Kidney (tissue), 14 donors: ENCODE results near the gene CHRDL1. TPM values are rescaled to one million over a fixed set of nuclear protein-coding genes. Genes with fewer than 3 reads are reported as not detected.

Source experiments
- DNase-seq, 5 donors: peaks; one replicate each; pipeline ENCODE4 v3.0.0-alpha.2; 2013 to 2020
- FAIRE-seq: peaks from 2 replicates; lab custom pipeline; 2012; peaks lifted over from hg19 to GRCh38; lab: Jason Lieb, UNC
- H3K27ac ChIP-seq, 2 donors: one replicate each; pipeline ENCODE4 v1.7.0; 2013; ENCODE audit warnings: low read depth in 2 of 2, low read length in 2 of 2, inconsistent platforms in 1 of 2
- H3K27me3 ChIP-seq: one replicate; pipeline ENCODE4 v1.7.1; 2013; ENCODE audit warnings: low read length, inconsistent platforms; ENCODE audit not compliant: control insufficient read depth, insufficient read depth
- H3K36me3 ChIP-seq, 3 donors: one replicate each; pipeline versions ENCODE4 v1.7.0 to v1.7.1; 2013; ENCODE audit warnings: low read length in 3 of 3, control low read depth in 1 of 3, inconsistent platforms in 1 of 3; ENCODE audit not compliant: insufficient read depth in 3 of 3, control insufficient read depth in 2 of 3
- H3K4me1 ChIP-seq, 3 donors: one replicate each; pipeline versions ENCODE4 v1.7.0 to v1.7.1; 2013; ENCODE audit warnings: low read length in 3 of 3, inconsistent platforms in 1 of 3, low read depth in 1 of 3; ENCODE audit not compliant: control insufficient read depth in 2 of 3, insufficient read depth in 2 of 3
- H3K4me3 ChIP-seq, 3 donors: one replicate each; pipeline versions ENCODE4 v1.7.0 to v1.8.1; 2013; ENCODE audit warnings: low read length in 3 of 3, control low read depth in 1 of 3, inconsistent platforms in 1 of 3
- H3K9ac ChIP-seq, 3 donors: one replicate each; pipeline versions ENCODE4 v1.7.0 to v1.7.1; 2013; ENCODE audit warnings: low read length in 3 of 3, control low read depth in 1 of 3, inconsistent platforms in 1 of 3
- H3K9me3 ChIP-seq, 3 donors: one replicate each; pipeline versions ENCODE4 v1.7.0 to v1.7.1; 2013; ENCODE audit warnings: low read length in 3 of 3, control low read depth in 1 of 3, inconsistent platforms in 1 of 3; ENCODE audit not compliant: control insufficient read depth in 2 of 3, insufficient read depth in 1 of 3
- CTCF ChIP-seq: IDR thresholded peaks from 3 replicates; pipeline ENCODE4 v1.5.1; 2012; ENCODE audit warnings: mild to moderate bottlenecking, moderate library complexity, borderline replicate concordance; ENCODE audit not compliant: insufficient read depth; ENCODE audit errors: extremely low read depth
- intact Hi-C: fragments of 100-400 bp; cut with DNase I; formaldehyde crosslinking; loops from one replicate; pipeline ENCODE4 v1.11.1; 2022
- polyA plus RNA-seq: library from polyadenylated mRNA; stranded (reverse); fragments of 350-450 nt; fragmentation: Illumina TruSeq; extraction: RNeasy Lipid Tissue Mini Kit (QIAGEN cat#74804); gene quantifications from one replicate; pipeline ENCODE4 v1.2.3, GENCODE V29; 2014; ENCODE audit warnings: low read depth, low replicate concordance; ENCODE audit not compliant: insufficient read depth
- total RNA-seq: library from RNA; stranded (reverse); fragmentation: NEBNext Ultra II Directional; extraction: Animal tissue kit (Norgen Biotek cat#: 25700); gene quantifications from one replicate; pipeline ENCODE4 v1.2.1, GENCODE V29; 2021
- donor health status: control.
- donor health status: control.
- donor health status: control.
- donor health status: control.
- donor health status: control.
- donor health status: DM: yes; HTN: yes; CAD: no.
- donor health status: Normal renal cell carcinoma (clear cell type).

The CHRDL1 gene
- total and polyA plus RNA-seq, 2 donors from 2014 or later = 8.7 to 18.3 TPM

- H3K27me3 ChIP-seq = no peaks in the 10 kb centered on the region
- FAIRE-seq = no peak
- no peak for TF ChIP-seq CTCF
Measured at GRCh38 chrX:110703641-110704040, 92.0 kb downstream of the CHRDL1 start.

GRCh38 chrX:110699109-110699508 is 96.5 kb downstream of the CHRDL1 start:
- no peak overlapping the region for H3K9ac ChIP-seq
- no peak for DNase-seq
- peaks cover 3% of the 10 kb centered on the region for H3K27me3 ChIP-seq
- TF ChIP-seq CTCF = no peak
- no peaks in the 10 kb centered on the region for H3K9me3 ChIP-seq
- intact Hi-C loops = no loop called here
- no peak overlapping the region for H3K27ac ChIP-seq
- H3K4me1 ChIP-seq = no peaks in the 10 kb centered on the region
- H3K36me3 ChIP-seq = no peaks in the 10 kb centered on the region
- no peak for FAIRE-seq
- no peak overlapping the region for H3K4me3 ChIP-seq

More at GRCh38 chrX:110703641-110704040, 92.0 kb downstream of the CHRDL1 start:
- no peak overlapping the region for H3K27ac ChIP-seq
- intact Hi-C loops = no loop called here
- H3K9ac ChIP-seq = no peak overlapping the region
- no peaks in the 10 kb centered on the region for H3K9me3 ChIP-seq
- H3K36me3 ChIP-seq = no peaks in the 10 kb centered on the region
- DNase-seq = no peak
- H3K4me1 ChIP-seq = no peaks in the 10 kb centered on the region
- no peak overlapping the region for H3K4me3 ChIP-seq

- Histone ChIP-seq H3K27ac (no peak overlapping the region), H3K27me3 (peaks cover 3% of the 10 kb centered on the region), H3K9me3 (no peaks in the 10 kb centered on the region), H3K36me3 (no peaks in the 10 kb centered on the region), H3K9ac (no peak overlapping the region), H3K4me1 (no peaks in the 10 kb centered on the region), H3K4me3 (no peak overlapping the region)
- no peak for TF ChIP-seq CTCF
- DNase-seq = no peak
- intact Hi-C loops = no loop called here
- no peak for FAIRE-seq
Measured at GRCh38 chrX:110698696-110699095, 96.9 kb downstream of the CHRDL1 start.

- no peak for FAIRE-seq
- Histone ChIP-seq H3K27me3 (peaks cover 3% of the 10 kb centered on the region), H3K27ac (no peak overlapping the region), H3K9me3 (no peaks in the 10 kb centered on the region), H3K9ac (no peak overlapping the region), H3K36me3 (no peaks in the 10 kb centered on the region), H3K4me1 (no peaks in the 10 kb centered on the region), H3K4me3 (no peak overlapping the region)
- no peak for TF ChIP-seq CTCF
- intact Hi-C loops = no loop called here
- peak in 1 of 5 donors; percentile 9 for DNase-seq
Measured at GRCh38 chrX:110692866-110693265, 102.8 kb downstream of the CHRDL1 start.
